K562 (cell line): ENCODE measurements around the gene EMID1. TPM values are rescaled to one million over a fixed set of nuclear protein-coding genes. Genes with fewer than 3 reads are reported as not detected.

Experiments used
- ATAC-seq: fragments of 200-7000 bp; cut with Tn5 transposase; 3 replicates; pipeline ENCODE4 v1.9.1; 2020; ENCODE audit warnings: moderate library complexity
- BruUV-seq: library from RNA; stranded (reverse); fragments of 400-500 nt; replicated peaks from 2 replicates; lab custom pipeline; 2021; lab: Mats Ljungman, UMichigan
- CTCF ChIA-PET: fragments of 300-600 bp; formaldehyde crosslinking; extraction: SDS; loops from one replicate; lab custom pipeline; 2021; ENCODE audit warnings: low intra/inter-chr PET ratio; lab: Yijun Ruan, JAX
- POLR2A ChIA-PET: fragments of 300-600, 350-650 bp; sonication (Branson Sonifier 250); formaldehyde crosslinking; extraction: SDS; loops from one replicate; lab custom pipeline; 2021; ENCODE audit warnings: antibody characterized with exemption, inconsistent platforms; lab: Yijun Ruan, JAX
- DNase-seq, 4 experiments: peaks; one replicate each; pipeline versions ENCODE4 v3.0.0 to v3.0.0-alpha.2; 2011 to 2018; ENCODE audit warnings: low spot score in 3 of 4, mixed read lengths in 3 of 4; ENCODE audit errors: extremely low read depth in 1 of 4
- FAIRE-seq: peaks from 2 replicates; lab custom pipeline; 2011; peaks lifted over from hg19 to GRCh38; lab: Jason Lieb, UNC
- H2AFZ ChIP-seq: 2 replicates; pipeline ENCODE4 v1.6.0; 2011; ENCODE audit warnings: low read depth, low read length, control low read depth, inconsistent platforms
- H3K27ac ChIP-seq: fragments of 200-600 bp; 3 replicates; pipeline ENCODE4 v1.8.0; 2011; ENCODE audit warnings: low read depth, mild to moderate bottlenecking, control low read depth, inconsistent platforms, low read length, moderate library complexity, mixed read lengths; ENCODE audit errors: extremely low read depth
- H3K27me3 ChIP-seq, 2 experiments: fragments of 300-600 bp in 1 of 2; 2 replicates in 1 of 2; 3 replicates in 1 of 2; pipeline versions ENCODE4 v1.6.0 to v1.8.0; 2011; ENCODE audit warnings: inconsistent platforms in 2 of 2, low read length in 2 of 2, mild to moderate bottlenecking in 1 of 2, mixed read lengths in 1 of 2, moderate library complexity in 1 of 2; ENCODE audit not compliant: control insufficient read depth in 2 of 2, insufficient read depth in 2 of 2
- H3K36me3 ChIP-seq: fragments of 300-600 bp; 3 replicates; pipeline ENCODE4 v1.8.0; 2011; ENCODE audit warnings: mild to moderate bottlenecking, low read length, inconsistent platforms; ENCODE audit not compliant: control insufficient read depth, insufficient read depth
- H3K4me1 ChIP-seq, 2 experiments: fragments of 200-600 bp in 1 of 2; replicated peaks in 1 of 2; 2 replicates in 1 of 2; 3 replicates in 1 of 2; pipeline versions ENCODE4 v1.5.1 to v1.8.0; 2011; ENCODE audit warnings: inconsistent platforms in 2 of 2, low read length in 2 of 2, mild to moderate bottlenecking in 1 of 2, mixed read lengths in 1 of 2, moderate library complexity in 1 of 2; ENCODE audit not compliant: control insufficient read depth in 2 of 2, insufficient read depth in 2 of 2
- H3K4me2 ChIP-seq: 2 replicates; pipeline ENCODE4 v1.6.1; 2011; ENCODE audit warnings: low read length, control low read depth, inconsistent platforms, mixed read lengths; ENCODE audit not compliant: insufficient read depth
- H3K4me3 ChIP-seq: fragments of 200-600 bp; sonication (generic), shearing (Covaris generic); 2 replicates; pipeline ENCODE4 v1.5.1; 2016; ENCODE audit warnings: control low read depth, inconsistent platforms
- H3K79me2 ChIP-seq: fragments of 200-600 bp; 3 replicates; pipeline ENCODE4 v1.8.0; 2011; ENCODE audit warnings: low read length, inconsistent platforms; ENCODE audit not compliant: control insufficient read depth, insufficient read depth
- H3K9ac ChIP-seq, 2 experiments: 2 replicates each; pipeline versions ENCODE4 v1.6.0 to v1.6.1; 2011; ENCODE audit warnings: low read depth in 2 of 2, low read length in 2 of 2, control low read depth in 1 of 2, inconsistent platforms in 1 of 2, mild to moderate bottlenecking in 1 of 2, mixed read lengths in 1 of 2; ENCODE audit not compliant: insufficient read depth in 1 of 2
- H3K9me1 ChIP-seq: one replicate; pipeline ENCODE4 v1.6.0; 2011; ENCODE audit warnings: inconsistent platforms, mild to moderate bottlenecking, low read length, moderate library complexity; ENCODE audit not compliant: control insufficient read depth, insufficient read depth
- H3K9me3 ChIP-seq: replicated peaks from 2 replicates; pipeline ENCODE4 v1.5.1; 2011; ENCODE audit warnings: low read depth, low read length, inconsistent platforms; ENCODE audit not compliant: control insufficient read depth, insufficient read depth
- H4K20me1 ChIP-seq: replicated peaks from 2 replicates; pipeline ENCODE4 v1.6.1; 2011; ENCODE audit warnings: low read length, inconsistent platforms, mixed read lengths; ENCODE audit not compliant: control insufficient read depth, insufficient read depth
- FOXK1 ChIP-seq: sonication (generic); formaldehyde crosslinking; IDR thresholded peaks from 2 replicates; pipeline ENCODE4 v1.8.0; 2022; ENCODE audit warnings: missing genetic modification reagents, mild to moderate bottlenecking, borderline replicate concordance
- HMGN3 ChIP-seq: IDR thresholded peaks from 2 replicates; pipeline ENCODE4 v1.6.1; 2011; ENCODE audit warnings: borderline replicate concordance, low read depth, mild to moderate bottlenecking, mixed read lengths, low read length; ENCODE audit not compliant: insufficient read length; ENCODE audit errors: extremely low read depth
- POLR2G ChIP-seq: fragments of 200-400 bp; formaldehyde crosslinking; IDR thresholded peaks from 2 replicates; pipeline ENCODE4 v1.6.1; 2017; ENCODE audit warnings: low read depth, mild to moderate bottlenecking, antibody characterized with exemption, low read length, moderate library complexity
- RBFOX2 ChIP-seq: fragments of 200-400 bp; formaldehyde crosslinking; IDR thresholded peaks from 2 replicates; pipeline ENCODE4 v1.6.1; 2017; ENCODE audit warnings: low read depth, mild to moderate bottlenecking, low read length, moderate library complexity
- WGBS: fragments of 100-300 bp; shearing (Covaris generic); methylation state at CpG from one replicate; pipeline ENCODE4 v1.1.6; 2016; ENCODE audit warnings: low coverage, mixed read lengths; ENCODE audit not compliant: insufficient coverage; ENCODE audit errors: missing lambda C conversion rate; 5-methylcytosine and 5-hydroxymethylcytosine counted together
- in situ Hi-C: fragments of 300-500 bp; cut with MboI; formaldehyde crosslinking; loops from 4 replicates; pipeline ENCODE4 v1.15.0; 2018; ENCODE audit warnings: inconsistent platforms, mixed read lengths
- intact Hi-C: fragments of 100-400 bp; cut with micrococcal nuclease; formaldehyde crosslinking; loops from 2 replicates; pipeline ENCODE4 v1.14.2; 2022
- polyA plus RNA-seq, 8 experiments: library from polyadenylated mRNA; depleted of rRNA in 4 of 8; stranded (reverse) in 5 of 8; unstranded in 3 of 8; fragments of >200 nt; fragmentation: Nextera tagmentation in 2 of 8; fragmentation: Illumina TruSeq in 1 of 8; extraction: Ambion mirVana in 2 of 8; extraction: Trizol in 1 of 8; gene quantifications; 2 replicates each; pipeline versions ENCODE4 v1.2.1 to v1.2.3, GENCODE V29; 2011 to 2014; ENCODE audit warnings: inconsistent platforms in 1 of 8, missing spikeins in 1 of 8
- total RNA-seq, 7 experiments: library from RNA; depleted of rRNA in 6 of 7; stranded (reverse); fragments of >200 nt in 6 of 7; fragmentation: Illumina TruSeq in 2 of 7; extraction: Trizol in 2 of 7; gene quantifications; 2 replicates each; pipeline versions ENCODE4 v1.2.1 to v1.2.3, GENCODE V29; 2011 to 2021; ENCODE audit warnings: low replicate concordance in 1 of 7

EMID1 gene
- total and polyA plus RNA-seq, 9 of the 15 experiments (the other 6 are each of a cell fraction or from before 2014, with no cell fraction given) = 0.15 to 7.2 (median 2.7) TPM

- no peak for DNase-seq
- Histone ChIP-seq H3K27ac (no peak overlapping the region), H3K4me3 (no peak overlapping the region), H2AFZ (no peak overlapping the region), H3K4me1 (peaks cover 0 to 32% of the 10 kb centered on the region in 2 experiments; a peak in 2 of 5 replicates), H3K79me2 (peaks cover 2% of the 10 kb centered on the region), H3K9me1 (no peaks in the 10 kb centered on the region), H3K36me3 (peaks cover 27% of the 10 kb centered on the region), H4K20me1 (no peaks in the 10 kb centered on the region), H3K27me3 (no peaks in the 10 kb centered on the region), H3K9ac (no peak overlapping the region; a peak in 1 of 4 replicates), H3K9me3 (no peaks in the 10 kb centered on the region), H3K4me2 (no peak overlapping the region)
- TF ChIP-seq POLR2G (peak; percentile 64), HMGN3 (peak; percentile 42), FOXK1 (CRISPR knock-in tag) (no peak), RBFOX2 (peak; percentile 69)
- ChIA-PET CTCF (no interaction called here), POLR2A (interaction anchor here (0.6 to 1.1 kb wide), 4 partner anchors 15 to 132 kb away, joined by 3 to 5 read pairs (median 3); no protein-coding TSS in a partner anchor)
- intact Hi-C loops (loop anchor here (10.0 kb wide), 1 partner anchor 376 kb away; the partner anchor contains the start of gene ZNRF3), in situ Hi-C loops (no loop called here)
- no peak for FAIRE-seq
- BruUV-seq = no TSS peak
- no peak for ATAC-seq
- WGBS = 88% methylated on average over 4 of the region's 17 CpGs
These were observed 55.1 kb downstream of the EMID1 start for GRCh38 chr22:29260601-29261315.
